Measurements from ENCODE around the gene OSBPL2. TPM values are rescaled to one million over a fixed set of nuclear protein-coding genes. Genes with fewer than 3 reads are reported as not detected.
A peak's percentile ranks its signal among the peaks of the same experiment; 100 is the strongest.

Gene OSBPL2
- total and polyA plus RNA-seq, 7 experiments from 2014 or later: 14.6 to 80.8 (median 58.3) TPM

- Mint-ChIP-seq H3K27me3 (peaks cover 4 to 38% (median 20%) of the 10 kb centered on the region in 5 donors), H3K4me3 (no peak overlapping the region), H3K4me1 (no peaks in the 10 kb centered on the region), H3K9me3 (no peaks in the 10 kb centered on the region), H3K36me3 (no peaks in the 10 kb centered on the region), H3K27ac (no peak overlapping the region)
- intact Hi-C loops (cut with micrococcal nuclease): no loop called here
- H3K27ac ChIP-seq (ENCODE audit: low read depth, low read length): no peak overlapping the region
- no peaks in the 10 kb centered on the region for H3K9me3 ChIP-seq (ENCODE audit: control insufficient read depth in 2 of 3, low read length in 3 of 3)
- H3K4me3 ChIP-seq (ENCODE audit: low read length): no peak overlapping the region
- H3K36me3 ChIP-seq (ENCODE audit: control insufficient read depth in 2 of 3, insufficient read depth in 3 of 3, low read length in 3 of 3): no peaks in the 10 kb centered on the region
- H3K27me3 ChIP-seq (ENCODE audit: control insufficient read depth in 2 of 2, insufficient read depth in 2 of 2, low read length in 2 of 2): peaks cover 0 to 4% of the 10 kb centered on the region in 2 donors
- no peak for ATAC-seq
- no peak for DNase-seq
- CTCF ChIA-PET: no interaction called here
- POLR2A ChIA-PET: no interaction called here
- H3K4me1 ChIP-seq (ENCODE audit: control insufficient read depth in 2 of 2, insufficient read depth in 2 of 2, low read length in 2 of 2): no peaks in the 10 kb centered on the region
Measured at GRCh38 chr20:62227591-62227976, 10.7 kb upstream of the OSBPL2 start.

GRCh38 chr20:62227977-62228958 is 10.1 kb upstream of the OSBPL2 start:
- no peaks in the 10 kb centered on the region for H3K4me1 ChIP-seq (ENCODE audit: control insufficient read depth in 2 of 2, insufficient read depth in 2 of 2, low read length in 2 of 2)

GRCh38 chr20:62228982-62229545 is 9.3 kb upstream of the OSBPL2 start:
- no peaks in the 10 kb centered on the region for H3K36me3 Mint-ChIP-seq
- no peak for ATAC-seq
- no peaks in the 10 kb centered on the region for H3K36me3 ChIP-seq (ENCODE audit: control insufficient read depth in 2 of 3, insufficient read depth in 3 of 3, low read length in 3 of 3)
- no peak overlapping the region for H3K4me3 Mint-ChIP-seq
- no peak overlapping the region for H3K27ac Mint-ChIP-seq
- no peak for DNase-seq
- ChIA-PET CTCF (no interaction called here), POLR2A (no interaction called here)
- peaks cover 0 to 4% of the 10 kb centered on the region in 2 donors for H3K27me3 ChIP-seq (ENCODE audit: control insufficient read depth in 2 of 2, insufficient read depth in 2 of 2, low read length in 2 of 2)
- intact Hi-C loops (cut with micrococcal nuclease): no loop called here
- H3K9me3 ChIP-seq (ENCODE audit: control insufficient read depth in 2 of 3, low read length in 3 of 3): no peaks in the 10 kb centered on the region
- H3K4me1 ChIP-seq (ENCODE audit: control insufficient read depth in 2 of 2, insufficient read depth in 2 of 2, low read length in 2 of 2): no peaks in the 10 kb centered on the region
- no peak overlapping the region for H3K4me3 ChIP-seq (ENCODE audit: low read length)
- H3K9me3 Mint-ChIP-seq: peaks cover 0 to 2% (median 0%) of the 10 kb centered on the region in 11 donors
- no peaks in the 10 kb centered on the region for H3K4me1 Mint-ChIP-seq
- H3K27me3 Mint-ChIP-seq: peaks cover 4 to 31% (median 19%) of the 10 kb centered on the region in 5 donors
- H3K27ac ChIP-seq (ENCODE audit: low read depth, low read length): no peak overlapping the region

More at GRCh38 chr20:62227977-62228958, 10.1 kb upstream of the OSBPL2 start:
- Mint-ChIP-seq H3K27me3 (peaks cover 4 to 32% (median 14%) of the 10 kb centered on the region in 5 donors), H3K9me3 (no peaks in the 10 kb centered on the region), H3K27ac (no peak overlapping the region), H3K36me3 (no peaks in the 10 kb centered on the region), H3K4me3 (no peak overlapping the region), H3K4me1 (no peaks in the 10 kb centered on the region)
- intact Hi-C loops (cut with micrococcal nuclease): no loop called here
- no peak for DNase-seq
- no peaks in the 10 kb centered on the region for H3K36me3 ChIP-seq (ENCODE audit: control insufficient read depth in 2 of 3, insufficient read depth in 3 of 3, low read length in 3 of 3)
- peaks cover 0 to 4% of the 10 kb centered on the region in 2 donors for H3K27me3 ChIP-seq (ENCODE audit: control insufficient read depth in 2 of 2, insufficient read depth in 2 of 2, low read length in 2 of 2)
- ChIA-PET POLR2A (no interaction called here), CTCF (no interaction called here)
- H3K9me3 ChIP-seq (ENCODE audit: control insufficient read depth in 2 of 3, low read length in 3 of 3): no peaks in the 10 kb centered on the region
- H3K4me3 ChIP-seq (ENCODE audit: low read length): no peak overlapping the region
- H3K27ac ChIP-seq (ENCODE audit: low read depth, low read length): no peak overlapping the region
- ATAC-seq: no peak

- Histone ChIP-seq H3K4me1 (ENCODE audit: control insufficient read depth in 2 of 2, insufficient read depth in 2 of 2, low read length in 2 of 2) (no peaks in the 10 kb centered on the region), H3K4me3 (ENCODE audit: low read length) (no peak overlapping the region), H3K36me3 (ENCODE audit: control insufficient read depth in 2 of 3, insufficient read depth in 3 of 3, low read length in 3 of 3) (no peaks in the 10 kb centered on the region), H3K27me3 (ENCODE audit: control insufficient read depth in 2 of 2, insufficient read depth in 2 of 2, low read length in 2 of 2) (peaks cover 0 to 4% of the 10 kb centered on the region in 2 donors), H3K27ac (ENCODE audit: low read depth, low read length) (no peak overlapping the region), H3K9me3 (ENCODE audit: control insufficient read depth in 2 of 3, low read length in 3 of 3) (no peaks in the 10 kb centered on the region)
- DNase-seq (no peak), ATAC-seq (no peak)
- Mint-ChIP-seq H3K27ac (no peak overlapping the region), H3K4me3 (no peak overlapping the region), H3K4me1 (no peaks in the 10 kb centered on the region), H3K36me3 (no peaks in the 10 kb centered on the region), H3K9me3 (peaks cover 0 to 2% (median 0%) of the 10 kb centered on the region in 11 donors), H3K27me3 (peaks cover 3 to 26% (median 14%) of the 10 kb centered on the region in 5 donors)
- CTCF ChIA-PET: no interaction called here
- intact Hi-C loops (cut with micrococcal nuclease): no loop called here
- POLR2A ChIA-PET: no interaction called here
Measured at GRCh38 chr20:62229667-62230066, 8.7 kb upstream of the OSBPL2 start.

GRCh38 chr20:62230276-62230675 is 8.0 kb upstream of the OSBPL2 start:
- peaks cover 0 to 2% (median 0%) of the 10 kb centered on the region in 11 donors for H3K9me3 Mint-ChIP-seq
- CTCF ChIA-PET: no interaction called here

GRCh38 chr20:62230696-62231095 is 7.6 kb upstream of the OSBPL2 start:
- DNase-seq: peak in 1 of 9 donors; percentile 2
- POLR2A ChIA-PET: no interaction called here

More at GRCh38 chr20:62230276-62230675, 8.0 kb upstream of the OSBPL2 start:
- POLR2A ChIA-PET: no interaction called here
- Histone ChIP-seq H3K4me3 (ENCODE audit: low read length) (no peak overlapping the region), H3K9me3 (ENCODE audit: control insufficient read depth in 2 of 3, low read length in 3 of 3) (no peaks in the 10 kb centered on the region), H3K36me3 (ENCODE audit: control insufficient read depth in 2 of 3, insufficient read depth in 3 of 3, low read length in 3 of 3) (no peaks in the 10 kb centered on the region), H3K4me1 (ENCODE audit: control insufficient read depth in 2 of 2, insufficient read depth in 2 of 2, low read length in 2 of 2) (no peaks in the 10 kb centered on the region), H3K27ac (ENCODE audit: low read depth, low read length) (no peak overlapping the region), H3K27me3 (ENCODE audit: control insufficient read depth in 2 of 2, insufficient read depth in 2 of 2, low read length in 2 of 2) (peaks cover 0 to 4% of the 10 kb centered on the region in 2 donors)
- ATAC-seq (no peak), DNase-seq (no peak)
- no peak overlapping the region for H3K4me3 Mint-ChIP-seq
- intact Hi-C loops (cut with micrococcal nuclease): no loop called here
- H3K36me3 Mint-ChIP-seq: no peaks in the 10 kb centered on the region
- H3K27ac Mint-ChIP-seq: no peak overlapping the region
- H3K4me1 Mint-ChIP-seq: no peaks in the 10 kb centered on the region
- peaks cover 0 to 20% (median 8%) of the 10 kb centered on the region in 5 donors for H3K27me3 Mint-ChIP-seq

More at GRCh38 chr20:62230696-62231095, 7.6 kb upstream of the OSBPL2 start:
- no peak overlapping the region for H3K4me3 ChIP-seq (ENCODE audit: low read length)
- CTCF ChIA-PET: no interaction called here
- Mint-ChIP-seq H3K27me3 (peaks cover 0 to 18% (median 5%) of the 10 kb centered on the region in 5 donors), H3K36me3 (no peaks in the 10 kb centered on the region), H3K9me3 (peaks cover 0 to 2% (median 0%) of the 10 kb centered on the region in 11 donors), H3K4me1 (no peaks in the 10 kb centered on the region), H3K4me3 (no peak overlapping the region), H3K27ac (no peak overlapping the region)
- H3K4me1 ChIP-seq (ENCODE audit: control insufficient read depth in 2 of 2, insufficient read depth in 2 of 2, low read length in 2 of 2): no peaks in the 10 kb centered on the region
- peaks cover 0 to 4% of the 10 kb centered on the region in 2 donors for H3K27me3 ChIP-seq (ENCODE audit: control insufficient read depth in 2 of 2, insufficient read depth in 2 of 2, low read length in 2 of 2)
- intact Hi-C loops (cut with micrococcal nuclease): no loop called here
- no peak overlapping the region for H3K27ac ChIP-seq (ENCODE audit: low read depth, low read length)
- ATAC-seq: no peak
- H3K9me3 ChIP-seq (ENCODE audit: control insufficient read depth in 2 of 3, low read length in 3 of 3): no peaks in the 10 kb centered on the region
- no peaks in the 10 kb centered on the region for H3K36me3 ChIP-seq (ENCODE audit: control insufficient read depth in 2 of 3, insufficient read depth in 3 of 3, low read length in 3 of 3)
